OCI-M2 (cell line): ENCODE results near the gene DGKH.
"Not testable (repeated sequence)": the region's sequence is repeated elsewhere in the genome, so short reads cannot be mapped to it uniquely, and the experiment has no call there.

Source experiments
- DNase-seq: peaks from one replicate; lab custom pipeline; 2025; ENCODE audit not compliant: unreplicated experiment; lab: John Stamatoyannopoulos, UW

The DGKH gene

GRCh38 chr13:42109957-42110356 is 61.5 kb downstream of the DGKH start:
- DNase-seq: no peak

- peak; percentile 16 for DNase-seq
These were observed 62.1 kb downstream of the DGKH start for GRCh38 chr13:42110410-42111155.

GRCh38 chr13:42112864-42113263 is 64.4 kb downstream of the DGKH start:
- no peak for DNase-seq

GRCh38 chr13:42113478-42113877 is 65.0 kb downstream of the DGKH start:
- DNase-seq: no peak

GRCh38 chr13:42114278-42114677 is 65.8 kb downstream of the DGKH start:
- DNase-seq: no peak

GRCh38 chr13:42114912-42115311 is 66.5 kb downstream of the DGKH start:
- DNase-seq: no peak

GRCh38 chr13:42116225-42116624 is 67.8 kb downstream of the DGKH start:
- no peak for DNase-seq

- DNase-seq: no peak
These were observed 70.6 kb downstream of the DGKH start for GRCh38 chr13:42119041-42119440.

GRCh38 chr13:42119875-42120274 is 71.4 kb downstream of the DGKH start:
- DNase-seq: no peak

GRCh38 chr13:42123600-42123999 is 75.2 kb downstream of the DGKH start:
- no peak for DNase-seq

GRCh38 chr13:42125046-42125445 is 76.6 kb downstream of the DGKH start:
- DNase-seq: no peak

- DNase-seq: no peak
These were observed 78.6 kb downstream of the DGKH start for GRCh38 chr13:42127047-42127446.

- no peak for DNase-seq
These were observed 80.6 kb downstream of the DGKH start for GRCh38 chr13:42129033-42129432.

- DNase-seq: no peak
These were observed 88.1 kb downstream of the DGKH start for GRCh38 chr13:42136518-42136917.

GRCh38 chr13:42137856-42138537 is 89.5 kb downstream of the DGKH start:
- no peak for DNase-seq

GRCh38 chr13:42140494-42140893 is 92.0 kb downstream of the DGKH start:
- no peak for DNase-seq

- DNase-seq: not testable (repeated sequence)
These were observed 92.6 kb downstream of the DGKH start for GRCh38 chr13:42141052-42141451.

- no peak for DNase-seq
These were observed 97.9 kb downstream of the DGKH start for GRCh38 chr13:42146359-42146758.

GRCh38 chr13:42148538-42148937 is 100.1 kb downstream of the DGKH start:
- no peak for DNase-seq

- DNase-seq: no peak
These were observed 100.7 kb downstream of the DGKH start for GRCh38 chr13:42149136-42149535.

- DNase-seq: no peak
These were observed 103.3 kb downstream of the DGKH start for GRCh38 chr13:42151781-42152180.

GRCh38 chr13:42152495-42152894 is 104.0 kb downstream of the DGKH start:
- DNase-seq: no peak
